WTC11 (cell line): ENCODE measurements around the gene UBR2.

Source experiments
- ESRRA ChIP-seq: sonication (generic); formaldehyde crosslinking; IDR thresholded peaks from 2 replicates; pipeline ENCODE4 v1.8.1; 2022; ENCODE audit warnings: mild to moderate bottlenecking, missing genetic modification reagents, borderline replicate concordance
- FOXJ3 ChIP-seq: sonication (generic); formaldehyde crosslinking; IDR thresholded peaks from 2 replicates; pipeline ENCODE4 v1.9.0; 2021; ENCODE audit warnings: missing genetic modification reagents, mild to moderate bottlenecking, borderline replicate concordance
- KAT7 ChIP-seq: sonication (generic); formaldehyde crosslinking; IDR thresholded peaks from 2 replicates; pipeline ENCODE4 v1.8.1; 2023; ENCODE audit warnings: missing genetic modification reagents, mild to moderate bottlenecking, borderline replicate concordance
- NFYB ChIP-seq: sonication (generic); formaldehyde crosslinking; conservative IDR thresholded peaks from 2 replicates; pipeline ENCODE4 v1.8.0; 2022; ENCODE audit warnings: low read depth, missing genetic modification reagents
- NR3C1 ChIP-seq: sonication (generic); formaldehyde crosslinking; conservative IDR thresholded peaks from 2 replicates; pipeline ENCODE4 v1.8.1; 2023; ENCODE audit warnings: low read depth, mild to moderate bottlenecking, missing genetic modification reagents
- SMAD3 ChIP-seq: sonication (generic); formaldehyde crosslinking; IDR thresholded peaks from 2 replicates; pipeline ENCODE4 v1.8.0; 2022; ENCODE audit warnings: missing genetic modification reagents, mild to moderate bottlenecking, borderline replicate concordance
- TCF7 ChIP-seq: sonication (generic); formaldehyde crosslinking; IDR thresholded peaks from 2 replicates; pipeline ENCODE4 v1.8.0; 2022; ENCODE audit warnings: mild to moderate bottlenecking, low read depth, missing genetic modification reagents, moderate library complexity
- ZNF121 ChIP-seq: sonication (generic); formaldehyde crosslinking; IDR thresholded peaks from 2 replicates; pipeline ENCODE4 v1.8.0; 2023; ENCODE audit warnings: missing genetic modification reagents
- TF ChIP-seq, protein P1 (sequence below): fragments of 200-600 bp; IDR thresholded peaks from 2 replicates; pipeline ENCODE4 v1.8.0; 2022; ENCODE audit warnings: antibody characterized with exemption
- TF ChIP-seq, protein P2 (sequence below): sonication (generic); formaldehyde crosslinking; IDR thresholded peaks from 2 replicates; pipeline ENCODE4 v1.8.1; 2022; ENCODE audit warnings: low read depth, missing genetic modification reagents, borderline replicate concordance
- TF ChIP-seq, protein P3 (sequence below): sonication (generic); formaldehyde crosslinking; IDR thresholded peaks from 2 replicates; pipeline ENCODE4 v1.8.1; 2023; ENCODE audit warnings: mild to moderate bottlenecking, missing genetic modification reagents, moderate library complexity
- TF ChIP-seq, protein P4 (sequence below): fragments of 250-450 bp; sonication (Bioruptor Pico); IDR thresholded peaks from 2 replicates; pipeline ENCODE4 v1.9.0; 2021; ENCODE audit warnings: mild to moderate bottlenecking
- TF ChIP-seq, protein P5 (sequence below): sonication (generic); formaldehyde crosslinking; IDR thresholded peaks from 2 replicates; pipeline ENCODE4 v1.8.0; 2022; ENCODE audit warnings: mild to moderate bottlenecking, missing genetic modification reagents
- TF ChIP-seq, protein P6 (sequence below): sonication (generic); formaldehyde crosslinking; IDR thresholded peaks from 2 replicates; pipeline ENCODE4 v1.8.1; 2023; ENCODE audit warnings: mild to moderate bottlenecking, missing genetic modification reagents, borderline replicate concordance

DNA sequence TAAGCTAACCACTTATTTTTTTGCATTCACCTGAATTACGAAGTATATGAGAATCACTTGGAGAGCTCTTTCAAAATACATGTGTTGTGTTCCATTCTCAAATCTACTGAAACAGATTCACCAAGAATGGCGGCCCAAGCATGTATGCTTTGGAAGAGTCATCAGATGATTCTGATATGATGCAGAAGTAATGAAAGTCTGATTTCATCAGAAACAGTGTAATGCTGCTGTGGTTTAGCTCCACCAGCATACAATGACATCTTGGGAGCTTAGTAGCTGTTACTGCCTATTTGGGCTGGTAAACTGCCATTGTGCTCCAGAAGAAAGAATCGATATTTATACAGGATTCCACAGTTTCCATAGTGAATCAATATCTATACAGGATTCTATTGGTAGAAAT lies 52.9 kb downstream of the UBR2 start:
- TF ChIP-seq, protein P1, sequence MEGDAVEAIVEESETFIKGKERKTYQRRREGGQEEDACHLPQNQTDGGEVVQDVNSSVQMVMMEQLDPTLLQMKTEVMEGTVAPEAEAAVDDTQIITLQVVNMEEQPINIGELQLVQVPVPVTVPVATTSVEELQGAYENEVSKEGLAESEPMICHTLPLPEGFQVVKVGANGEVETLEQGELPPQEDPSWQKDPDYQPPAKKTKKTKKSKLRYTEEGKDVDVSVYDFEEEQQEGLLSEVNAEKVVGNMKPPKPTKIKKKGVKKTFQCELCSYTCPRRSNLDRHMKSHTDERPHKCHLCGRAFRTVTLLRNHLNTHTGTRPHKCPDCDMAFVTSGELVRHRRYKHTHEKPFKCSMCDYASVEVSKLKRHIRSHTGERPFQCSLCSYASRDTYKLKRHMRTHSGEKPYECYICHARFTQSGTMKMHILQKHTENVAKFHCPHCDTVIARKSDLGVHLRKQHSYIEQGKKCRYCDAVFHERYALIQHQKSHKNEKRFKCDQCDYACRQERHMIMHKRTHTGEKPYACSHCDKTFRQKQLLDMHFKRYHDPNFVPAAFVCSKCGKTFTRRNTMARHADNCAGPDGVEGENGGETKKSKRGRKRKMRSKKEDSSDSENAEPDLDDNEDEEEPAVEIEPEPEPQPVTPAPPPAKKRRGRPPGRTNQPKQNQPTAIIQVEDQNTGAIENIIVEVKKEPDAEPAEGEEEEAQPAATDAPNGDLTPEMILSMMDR, result no peak
- TF ChIP-seq, protein P2, sequence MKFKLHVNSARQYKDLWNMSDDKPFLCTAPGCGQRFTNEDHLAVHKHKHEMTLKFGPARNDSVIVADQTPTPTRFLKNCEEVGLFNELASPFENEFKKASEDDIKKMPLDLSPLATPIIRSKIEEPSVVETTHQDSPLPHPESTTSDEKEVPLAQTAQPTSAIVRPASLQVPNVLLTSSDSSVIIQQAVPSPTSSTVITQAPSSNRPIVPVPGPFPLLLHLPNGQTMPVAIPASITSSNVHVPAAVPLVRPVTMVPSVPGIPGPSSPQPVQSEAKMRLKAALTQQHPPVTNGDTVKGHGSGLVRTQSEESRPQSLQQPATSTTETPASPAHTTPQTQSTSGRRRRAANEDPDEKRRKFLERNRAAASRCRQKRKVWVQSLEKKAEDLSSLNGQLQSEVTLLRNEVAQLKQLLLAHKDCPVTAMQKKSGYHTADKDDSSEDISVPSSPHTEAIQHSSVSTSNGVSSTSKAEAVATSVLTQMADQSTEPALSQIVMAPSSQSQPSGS, result no peak
- no peak for TF ChIP-seq NR3C1 (CRISPR knock-in tag)
- no peak for TF ChIP-seq NFYB (CRISPR knock-in tag)
- TF ChIP-seq TCF7 (CRISPR knock-in tag), result no peak
- TF ChIP-seq, protein P3, sequence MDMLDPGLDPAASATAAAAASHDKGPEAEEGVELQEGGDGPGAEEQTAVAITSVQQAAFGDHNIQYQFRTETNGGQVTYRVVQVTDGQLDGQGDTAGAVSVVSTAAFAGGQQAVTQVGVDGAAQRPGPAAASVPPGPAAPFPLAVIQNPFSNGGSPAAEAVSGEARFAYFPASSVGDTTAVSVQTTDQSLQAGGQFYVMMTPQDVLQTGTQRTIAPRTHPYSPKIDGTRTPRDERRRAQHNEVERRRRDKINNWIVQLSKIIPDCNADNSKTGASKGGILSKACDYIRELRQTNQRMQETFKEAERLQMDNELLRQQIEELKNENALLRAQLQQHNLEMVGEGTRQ (CRISPR knock-in tag), result no peak
- no peak for TF ChIP-seq ESRRA (CRISPR knock-in tag)
- no peak for TF ChIP-seq FOXJ3 (CRISPR knock-in tag)
- TF ChIP-seq ZNF121 (CRISPR knock-in tag), result no peak
- TF ChIP-seq, protein P4, sequence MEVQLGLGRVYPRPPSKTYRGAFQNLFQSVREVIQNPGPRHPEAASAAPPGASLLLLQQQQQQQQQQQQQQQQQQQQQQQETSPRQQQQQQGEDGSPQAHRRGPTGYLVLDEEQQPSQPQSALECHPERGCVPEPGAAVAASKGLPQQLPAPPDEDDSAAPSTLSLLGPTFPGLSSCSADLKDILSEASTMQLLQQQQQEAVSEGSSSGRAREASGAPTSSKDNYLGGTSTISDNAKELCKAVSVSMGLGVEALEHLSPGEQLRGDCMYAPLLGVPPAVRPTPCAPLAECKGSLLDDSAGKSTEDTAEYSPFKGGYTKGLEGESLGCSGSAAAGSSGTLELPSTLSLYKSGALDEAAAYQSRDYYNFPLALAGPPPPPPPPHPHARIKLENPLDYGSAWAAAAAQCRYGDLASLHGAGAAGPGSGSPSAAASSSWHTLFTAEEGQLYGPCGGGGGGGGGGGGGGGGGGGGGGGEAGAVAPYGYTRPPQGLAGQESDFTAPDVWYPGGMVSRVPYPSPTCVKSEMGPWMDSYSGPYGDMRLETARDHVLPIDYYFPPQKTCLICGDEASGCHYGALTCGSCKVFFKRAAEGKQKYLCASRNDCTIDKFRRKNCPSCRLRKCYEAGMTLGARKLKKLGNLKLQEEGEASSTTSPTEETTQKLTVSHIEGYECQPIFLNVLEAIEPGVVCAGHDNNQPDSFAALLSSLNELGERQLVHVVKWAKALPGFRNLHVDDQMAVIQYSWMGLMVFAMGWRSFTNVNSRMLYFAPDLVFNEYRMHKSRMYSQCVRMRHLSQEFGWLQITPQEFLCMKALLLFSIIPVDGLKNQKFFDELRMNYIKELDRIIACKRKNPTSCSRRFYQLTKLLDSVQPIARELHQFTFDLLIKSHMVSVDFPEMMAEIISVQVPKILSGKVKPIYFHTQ (CRISPR knock-in tag), result no peak
- TF ChIP-seq, protein P5, sequence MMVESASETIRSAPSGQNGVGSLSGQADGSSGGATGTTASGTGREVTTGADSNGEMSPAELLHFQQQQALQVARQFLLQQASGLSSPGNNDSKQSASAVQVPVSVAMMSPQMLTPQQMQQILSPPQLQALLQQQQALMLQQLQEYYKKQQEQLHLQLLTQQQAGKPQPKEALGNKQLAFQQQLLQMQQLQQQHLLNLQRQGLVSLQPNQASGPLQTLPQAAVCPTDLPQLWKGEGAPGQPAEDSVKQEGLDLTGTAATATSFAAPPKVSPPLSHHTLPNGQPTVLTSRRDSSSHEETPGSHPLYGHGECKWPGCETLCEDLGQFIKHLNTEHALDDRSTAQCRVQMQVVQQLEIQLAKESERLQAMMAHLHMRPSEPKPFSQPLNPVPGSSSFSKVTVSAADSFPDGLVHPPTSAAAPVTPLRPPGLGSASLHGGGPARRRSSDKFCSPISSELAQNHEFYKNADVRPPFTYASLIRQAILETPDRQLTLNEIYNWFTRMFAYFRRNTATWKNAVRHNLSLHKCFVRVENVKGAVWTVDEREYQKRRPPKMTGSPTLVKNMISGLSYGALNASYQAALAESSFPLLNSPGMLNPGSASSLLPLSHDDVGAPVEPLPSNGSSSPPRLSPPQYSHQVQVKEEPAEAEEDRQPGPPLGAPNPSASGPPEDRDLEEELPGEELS (CRISPR knock-in tag), result no peak
- no peak for TF ChIP-seq KAT7 (CRISPR knock-in tag)
- TF ChIP-seq, protein P6, sequence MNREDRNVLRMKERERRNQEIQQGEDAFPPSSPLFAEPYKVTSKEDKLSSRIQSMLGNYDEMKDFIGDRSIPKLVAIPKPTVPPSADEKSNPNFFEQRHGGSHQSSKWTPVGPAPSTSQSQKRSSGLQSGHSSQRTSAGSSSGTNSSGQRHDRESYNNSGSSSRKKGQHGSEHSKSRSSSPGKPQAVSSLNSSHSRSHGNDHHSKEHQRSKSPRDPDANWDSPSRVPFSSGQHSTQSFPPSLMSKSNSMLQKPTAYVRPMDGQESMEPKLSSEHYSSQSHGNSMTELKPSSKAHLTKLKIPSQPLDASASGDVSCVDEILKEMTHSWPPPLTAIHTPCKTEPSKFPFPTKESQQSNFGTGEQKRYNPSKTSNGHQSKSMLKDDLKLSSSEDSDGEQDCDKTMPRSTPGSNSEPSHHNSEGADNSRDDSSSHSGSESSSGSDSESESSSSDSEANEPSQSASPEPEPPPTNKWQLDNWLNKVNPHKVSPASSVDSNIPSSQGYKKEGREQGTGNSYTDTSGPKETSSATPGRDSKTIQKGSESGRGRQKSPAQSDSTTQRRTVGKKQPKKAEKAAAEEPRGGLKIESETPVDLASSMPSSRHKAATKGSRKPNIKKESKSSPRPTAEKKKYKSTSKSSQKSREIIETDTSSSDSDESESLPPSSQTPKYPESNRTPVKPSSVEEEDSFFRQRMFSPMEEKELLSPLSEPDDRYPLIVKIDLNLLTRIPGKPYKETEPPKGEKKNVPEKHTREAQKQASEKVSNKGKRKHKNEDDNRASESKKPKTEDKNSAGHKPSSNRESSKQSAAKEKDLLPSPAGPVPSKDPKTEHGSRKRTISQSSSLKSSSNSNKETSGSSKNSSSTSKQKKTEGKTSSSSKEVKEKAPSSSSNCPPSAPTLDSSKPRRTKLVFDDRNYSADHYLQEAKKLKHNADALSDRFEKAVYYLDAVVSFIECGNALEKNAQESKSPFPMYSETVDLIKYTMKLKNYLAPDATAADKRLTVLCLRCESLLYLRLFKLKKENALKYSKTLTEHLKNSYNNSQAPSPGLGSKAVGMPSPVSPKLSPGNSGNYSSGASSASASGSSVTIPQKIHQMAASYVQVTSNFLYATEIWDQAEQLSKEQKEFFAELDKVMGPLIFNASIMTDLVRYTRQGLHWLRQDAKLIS (CRISPR knock-in tag), result no peak
- no peak for TF ChIP-seq SMAD3 (CRISPR knock-in tag)
